ENCODE data around the gene MRPS24. TPM values are rescaled to one million over a fixed set of nuclear protein-coding genes. Genes with fewer than 3 reads are reported as not detected.
A peak's percentile ranks its signal among the peaks of the same experiment; 100 is the strongest.

The MRPS24 gene
- total and polyA plus RNA-seq, 4 donors = 53.6 to 112 (median 83.7) TPM

DNA sequence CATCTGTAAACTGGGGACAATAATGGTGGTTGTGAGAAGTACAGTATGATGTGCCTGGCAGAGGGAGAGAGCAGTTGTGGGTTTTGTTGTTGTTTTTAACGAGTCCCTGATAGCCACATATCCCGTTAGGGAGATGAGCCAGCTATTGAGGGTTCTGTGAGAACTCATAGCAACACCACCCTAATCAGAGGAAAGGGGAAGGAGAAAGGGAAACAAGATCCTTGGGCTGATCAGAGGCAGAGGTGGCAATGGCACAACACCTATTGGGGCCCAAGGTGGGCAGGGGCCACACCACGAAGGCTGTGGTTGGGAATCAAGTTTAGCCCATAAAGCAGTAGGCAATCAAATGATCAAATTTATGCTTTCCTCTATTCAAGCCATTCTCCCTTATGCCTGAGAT, 1.7 kb upstream of the MRPS24 start:
- WGBS, 2 donors = 90 to 91% methylated on average over 3 of the region's 3 CpGs
- DNase-seq (no peak), ATAC-seq (ENCODE audit: low FRiP score) (no peak)
- no peaks in the 10 kb centered on the region for H3K27me3 ChIP-seq (ENCODE audit: control insufficient read depth in 1 of 2, insufficient read depth in 2 of 2, low read length in 1 of 2)
- H3K4me3 ChIP-seq (ENCODE audit: low read length in 2 of 2) = no peak overlapping the region
- intact Hi-C loops (cut with DNase I) = loop anchor here in 1 of 2 donors (5.0 kb wide), 1 partner anchor 56 kb away; the partner anchor contains the start of gene UBE2D4
- H3K36me3 ChIP-seq (ENCODE audit: control insufficient read depth in 1 of 2, insufficient read depth in 2 of 2, low read length in 1 of 2) = peaks cover 0 to 4% of the 10 kb centered on the region in 2 donors
- no peak overlapping the region for H3K27ac ChIP-seq (ENCODE audit: low read depth in 1 of 2, low read length in 2 of 2)
- no peaks in the 10 kb centered on the region for H3K9me3 ChIP-seq (ENCODE audit: control insufficient read depth, low read length)
- no peaks in the 10 kb centered on the region for H3K4me1 ChIP-seq (ENCODE audit: control insufficient read depth in 1 of 2, insufficient read depth in 2 of 2, low read length in 2 of 2)

DNA sequence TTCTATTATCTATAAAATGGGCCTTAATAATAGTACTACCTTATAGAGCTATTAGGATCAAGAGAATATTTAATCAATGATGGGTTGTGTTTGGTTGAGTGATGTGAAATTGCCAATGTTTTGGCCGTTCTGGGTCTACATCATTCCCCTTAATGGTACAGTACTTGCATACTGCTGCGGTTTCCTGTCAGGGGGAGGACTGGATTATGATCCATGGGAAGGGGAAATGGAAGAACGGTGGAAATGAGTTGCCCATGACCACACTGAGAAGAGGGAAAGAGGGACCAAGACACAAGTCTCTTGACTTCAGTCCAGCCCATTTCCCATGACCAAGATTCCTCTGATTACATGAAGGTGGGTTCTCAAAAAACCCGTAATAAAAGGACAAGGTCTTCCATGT, 999 bp upstream of the MRPS24 start:
- WGBS, 2 donors = 86 to 88% methylated on average over 4 of the region's 4 CpGs
- H3K4me3 ChIP-seq (ENCODE audit: low read length in 2 of 2) = no peak overlapping the region
- intact Hi-C loops (cut with DNase I) = loop anchor here in 1 of 2 donors (5.0 kb wide), 1 partner anchor 57 kb away; the partner anchor contains the start of gene UBE2D4

DNA sequence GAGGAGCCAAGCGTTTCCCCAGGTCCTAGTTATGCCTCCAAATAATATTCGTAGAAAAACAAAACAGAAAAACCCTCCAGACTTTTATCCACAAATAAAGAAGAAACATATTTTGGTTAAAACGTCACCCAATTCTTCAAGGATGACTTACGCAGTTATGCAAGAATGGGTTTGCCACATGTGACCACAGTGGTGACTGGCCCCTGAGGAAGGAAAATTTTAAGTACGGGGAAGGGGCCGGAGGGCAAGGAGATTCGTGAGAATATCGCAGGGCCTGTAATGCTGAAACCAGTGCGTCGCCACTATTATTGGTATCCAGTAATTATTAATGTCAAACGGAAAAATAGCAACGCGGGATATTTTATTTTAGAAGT, 537 bp upstream of the MRPS24 start:
- peak overlapping the region; percentile 68 to 89 for H3K4me3 ChIP-seq (ENCODE audit: low read length in 2 of 2)
- peak; percentile 80 for ATAC-seq (ENCODE audit: low FRiP score)
- WGBS, 2 donors = 20 to 21% methylated on average over 13 of the region's 13 CpGs
- peak in 1 of 2 donors; percentile 66 for DNase-seq
- no peaks in the 10 kb centered on the region for H3K9me3 ChIP-seq (ENCODE audit: control insufficient read depth, low read length)
- no peaks in the 10 kb centered on the region for H3K27me3 ChIP-seq (ENCODE audit: control insufficient read depth in 1 of 2, insufficient read depth in 2 of 2, low read length in 1 of 2)
- intact Hi-C loops (cut with DNase I) = loop anchor here (2.0 to 5.0 kb wide), 3 partner anchors 32 to 57 kb away; partner anchors contain the start of gene UBE2D4 (in 2 of the 2)
- peaks cover 0 to 4% of the 10 kb centered on the region in 2 donors for H3K36me3 ChIP-seq (ENCODE audit: control insufficient read depth in 1 of 2, insufficient read depth in 2 of 2, low read length in 1 of 2)
- H3K27ac ChIP-seq (ENCODE audit: low read depth in 1 of 2, low read length in 2 of 2) = peak overlapping the region; percentile 76 to 88
- no peaks in the 10 kb centered on the region for H3K4me1 ChIP-seq (ENCODE audit: control insufficient read depth in 1 of 2, insufficient read depth in 2 of 2, low read length in 2 of 2)

More for the DNA sequence above, 999 bp upstream of the MRPS24 start:
- ATAC-seq (ENCODE audit: low FRiP score) (no peak), DNase-seq (no peak)
- H3K27ac ChIP-seq (ENCODE audit: low read depth in 1 of 2, low read length in 2 of 2) = peak overlapping the region in 1 of 2 donors; percentile 55
- H3K4me1 ChIP-seq (ENCODE audit: control insufficient read depth in 1 of 2, insufficient read depth in 2 of 2, low read length in 2 of 2) = no peaks in the 10 kb centered on the region
- no peaks in the 10 kb centered on the region for H3K9me3 ChIP-seq (ENCODE audit: control insufficient read depth, low read length)
- no peaks in the 10 kb centered on the region for H3K27me3 ChIP-seq (ENCODE audit: control insufficient read depth in 1 of 2, insufficient read depth in 2 of 2, low read length in 1 of 2)
- H3K36me3 ChIP-seq (ENCODE audit: control insufficient read depth in 1 of 2, insufficient read depth in 2 of 2, low read length in 1 of 2) = peaks cover 0 to 4% of the 10 kb centered on the region in 2 donors

DNA sequence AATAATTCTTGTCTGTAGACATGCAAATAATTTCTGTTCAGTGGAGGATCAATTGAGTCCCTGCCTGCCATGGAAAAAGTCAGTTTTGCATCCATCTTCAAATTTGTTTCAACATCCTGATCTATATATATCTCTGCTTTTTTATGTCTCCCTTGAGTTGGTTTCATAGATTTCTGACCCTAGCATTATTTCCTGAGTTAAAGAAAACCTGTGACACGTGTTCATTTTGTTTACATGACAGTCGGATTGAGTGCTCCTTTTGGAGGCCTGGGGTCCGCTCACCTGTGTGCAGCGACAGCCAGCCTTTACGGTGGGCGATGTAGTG, 674 bp downstream of the MRPS24 start:
- ATAC-seq (ENCODE audit: low FRiP score) (no peak), DNase-seq (no peak)
- H3K4me1 ChIP-seq (ENCODE audit: control insufficient read depth in 1 of 2, insufficient read depth in 2 of 2, low read length in 2 of 2) = no peaks in the 10 kb centered on the region
- intact Hi-C loops (cut with DNase I) = loop anchor here in 1 of 2 donors (2.0 to 5.0 kb wide), 2 partner anchors 34 to 58 kb away; partner anchors contain the start of gene UBE2D4
- peaks cover 0 to 4% of the 10 kb centered on the region in 2 donors for H3K36me3 ChIP-seq (ENCODE audit: control insufficient read depth in 1 of 2, insufficient read depth in 2 of 2, low read length in 1 of 2)
- H3K4me3 ChIP-seq (ENCODE audit: low read length in 2 of 2) = peak overlapping the region; percentile 87 to 89
- WGBS, 2 donors = 1 to 2% methylated on average over 6 of the region's 6 CpGs
- peak overlapping the region in 1 of 2 donors; percentile 64 for H3K27ac ChIP-seq (ENCODE audit: low read depth in 1 of 2, low read length in 2 of 2)
- H3K27me3 ChIP-seq (ENCODE audit: control insufficient read depth in 1 of 2, insufficient read depth in 2 of 2, low read length in 1 of 2) = no peaks in the 10 kb centered on the region
- H3K9me3 ChIP-seq (ENCODE audit: control insufficient read depth, low read length) = no peaks in the 10 kb centered on the region

DNA sequence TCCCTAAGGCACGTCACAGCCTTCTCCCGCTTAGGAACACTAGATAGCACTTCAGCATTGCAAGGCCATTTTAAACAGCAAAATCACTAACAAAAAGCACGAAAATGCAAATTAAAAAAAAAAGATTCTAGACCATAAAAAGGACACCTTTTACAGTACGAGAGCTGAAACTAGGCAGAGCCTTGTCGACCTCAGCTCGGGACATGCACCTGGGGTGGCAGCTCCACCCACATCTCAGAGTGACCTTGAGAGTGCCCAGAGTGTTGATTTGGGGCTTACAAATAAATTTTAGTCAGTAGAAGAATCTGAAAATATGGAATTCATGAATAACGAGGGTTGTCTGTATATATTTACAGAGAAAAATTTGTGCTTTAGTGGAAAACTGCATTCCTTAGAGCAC, 1.1 kb downstream of the MRPS24 start:
- Histone ChIP-seq H3K4me1 (ENCODE audit: control insufficient read depth in 1 of 2, insufficient read depth in 2 of 2, low read length in 2 of 2) (no peaks in the 10 kb centered on the region), H3K36me3 (ENCODE audit: control insufficient read depth in 1 of 2, insufficient read depth in 2 of 2, low read length in 1 of 2) (peaks cover 0 to 4% of the 10 kb centered on the region in 2 donors), H3K4me3 (ENCODE audit: low read length in 2 of 2) (no peak overlapping the region), H3K27ac (ENCODE audit: low read depth in 1 of 2, low read length in 2 of 2) (no peak overlapping the region), H3K27me3 (ENCODE audit: control insufficient read depth in 1 of 2, insufficient read depth in 2 of 2, low read length in 1 of 2) (no peaks in the 10 kb centered on the region), H3K9me3 (ENCODE audit: control insufficient read depth, low read length) (no peaks in the 10 kb centered on the region)
- DNase-seq = no peak
- intact Hi-C loops (cut with DNase I) = loop anchor here in 1 of 2 donors (2.0 to 5.0 kb wide), 2 partner anchors 34 to 59 kb away; partner anchors contain the start of gene UBE2D4
- WGBS, 2 donors = 67 to 69% methylated on average over 7 of the region's 7 CpGs
- no peak for ATAC-seq (ENCODE audit: low FRiP score)

DNA sequence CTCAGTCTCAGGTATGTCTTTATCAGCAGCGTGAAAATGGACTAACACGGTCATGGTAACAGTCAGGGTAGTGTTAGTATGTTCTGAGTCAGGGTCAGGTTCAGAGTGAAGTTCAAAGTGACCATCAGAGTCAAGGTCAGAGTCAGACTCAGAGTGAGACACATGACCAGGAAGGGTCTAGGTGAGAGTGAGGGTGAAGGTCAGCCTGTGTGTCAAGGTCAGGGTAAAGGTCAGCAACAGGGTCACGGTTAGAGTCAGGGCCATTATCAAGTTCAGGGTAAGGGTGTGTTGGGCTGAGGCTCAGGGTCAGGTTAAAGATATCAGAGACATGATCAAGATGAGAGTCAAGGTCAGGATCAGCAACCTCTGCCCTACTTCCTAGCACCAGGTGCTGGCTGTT, 4.0 kb downstream of the MRPS24 start:
- no peaks in the 10 kb centered on the region for H3K4me1 ChIP-seq (ENCODE audit: control insufficient read depth in 1 of 2, insufficient read depth in 2 of 2, low read length in 2 of 2)
- H3K4me3 ChIP-seq (ENCODE audit: low read length in 2 of 2) = no peak overlapping the region
- H3K9me3 ChIP-seq (ENCODE audit: control insufficient read depth, low read length) = no peaks in the 10 kb centered on the region
- intact Hi-C loops (cut with DNase I) = loop anchor here in 1 of 2 donors (5.0 kb wide), 1 partner anchor 37 kb away; no protein-coding TSS in a partner anchor
- no peaks in the 10 kb centered on the region for H3K27me3 ChIP-seq (ENCODE audit: control insufficient read depth in 1 of 2, insufficient read depth in 2 of 2, low read length in 1 of 2)
- H3K27ac ChIP-seq (ENCODE audit: low read depth in 1 of 2, low read length in 2 of 2) = no peak overlapping the region
- WGBS, 2 donors = 94 to 95% methylated on average over 3 of the region's 3 CpGs
- no peak for ATAC-seq (ENCODE audit: low FRiP score)
- DNase-seq = no peak
- peaks cover 0 to 4% of the 10 kb centered on the region in 2 donors for H3K36me3 ChIP-seq (ENCODE audit: control insufficient read depth in 1 of 2, insufficient read depth in 2 of 2, low read length in 1 of 2)

DNA sequence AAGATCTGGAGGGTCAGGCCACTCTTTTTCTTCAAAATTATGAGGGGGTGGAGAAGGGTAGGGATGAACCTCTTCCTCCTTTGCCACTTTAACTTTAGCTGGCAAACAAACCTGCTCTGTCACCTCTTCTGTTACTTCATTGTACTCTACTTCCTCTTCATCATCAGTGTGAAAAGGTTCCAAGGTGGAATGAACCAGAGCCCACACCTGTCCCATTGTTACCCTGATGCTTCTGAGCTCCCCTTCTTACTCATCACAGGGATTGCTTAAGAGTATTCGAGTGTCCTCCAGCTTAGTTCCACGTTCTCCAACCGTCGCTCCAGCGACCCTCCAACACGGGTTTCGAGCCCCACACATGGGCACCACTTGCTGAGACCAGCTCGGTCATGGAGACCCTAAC, 5.2 kb downstream of the MRPS24 start:
- Histone ChIP-seq H3K4me1 (ENCODE audit: control insufficient read depth in 1 of 2, insufficient read depth in 2 of 2, low read length in 2 of 2) (no peaks in the 10 kb centered on the region), H3K4me3 (ENCODE audit: low read length in 2 of 2) (no peak overlapping the region), H3K36me3 (ENCODE audit: control insufficient read depth in 1 of 2, insufficient read depth in 2 of 2, low read length in 1 of 2) (peaks cover 0 to 4% of the 10 kb centered on the region in 2 donors), H3K27me3 (ENCODE audit: control insufficient read depth in 1 of 2, insufficient read depth in 2 of 2, low read length in 1 of 2) (no peaks in the 10 kb centered on the region), H3K9me3 (ENCODE audit: control insufficient read depth, low read length) (no peaks in the 10 kb centered on the region), H3K27ac (ENCODE audit: low read depth in 1 of 2, low read length in 2 of 2) (no peak overlapping the region)
- intact Hi-C loops (cut with DNase I) = no loop called here
- 92 to 93% methylated on average over 8 of the region's 8 CpGs for WGBS, 2 donors
- no peak for DNase-seq
- ATAC-seq (ENCODE audit: low FRiP score) = no peak

DNA sequence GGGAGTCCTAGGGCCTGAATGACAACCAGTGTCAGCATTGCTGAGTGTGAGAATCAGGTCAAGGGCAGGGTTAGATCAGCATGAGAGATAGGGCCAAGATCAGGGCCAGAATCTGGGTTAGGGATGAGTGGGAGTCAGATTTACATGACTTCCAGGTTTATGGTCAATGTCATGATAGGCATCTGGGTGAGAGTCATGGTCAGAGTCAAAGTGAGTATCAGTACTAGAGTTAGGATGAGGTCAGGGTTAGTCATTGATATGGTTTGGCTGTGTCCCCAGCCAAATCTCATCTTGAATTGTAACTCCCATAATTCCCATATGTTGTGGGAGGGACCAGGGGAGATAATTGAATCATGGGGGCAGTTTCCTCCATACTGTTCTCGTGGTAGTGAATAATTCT, 12.3 kb downstream of the MRPS24 start:
- H3K4me1 ChIP-seq (ENCODE audit: control insufficient read depth in 1 of 2, insufficient read depth in 2 of 2, low read length in 2 of 2) = no peaks in the 10 kb centered on the region
- ATAC-seq (ENCODE audit: low FRiP score) (no peak), DNase-seq (no peak)
- H3K9me3 ChIP-seq (ENCODE audit: control insufficient read depth, low read length) = no peaks in the 10 kb centered on the region
- WGBS, 2 donors = 88 to 89% methylated on average over 1 of the region's 1 CpG
- H3K27me3 ChIP-seq (ENCODE audit: control insufficient read depth in 1 of 2, insufficient read depth in 2 of 2, low read length in 1 of 2) = no peaks in the 10 kb centered on the region
- H3K27ac ChIP-seq (ENCODE audit: low read depth in 1 of 2, low read length in 2 of 2) = no peak overlapping the region
- intact Hi-C loops (cut with DNase I) = no loop called here
- no peak overlapping the region for H3K4me3 ChIP-seq (ENCODE audit: low read length in 2 of 2)
- no peaks in the 10 kb centered on the region for H3K36me3 ChIP-seq (ENCODE audit: control insufficient read depth in 1 of 2, insufficient read depth in 2 of 2, low read length in 1 of 2)

DNA sequence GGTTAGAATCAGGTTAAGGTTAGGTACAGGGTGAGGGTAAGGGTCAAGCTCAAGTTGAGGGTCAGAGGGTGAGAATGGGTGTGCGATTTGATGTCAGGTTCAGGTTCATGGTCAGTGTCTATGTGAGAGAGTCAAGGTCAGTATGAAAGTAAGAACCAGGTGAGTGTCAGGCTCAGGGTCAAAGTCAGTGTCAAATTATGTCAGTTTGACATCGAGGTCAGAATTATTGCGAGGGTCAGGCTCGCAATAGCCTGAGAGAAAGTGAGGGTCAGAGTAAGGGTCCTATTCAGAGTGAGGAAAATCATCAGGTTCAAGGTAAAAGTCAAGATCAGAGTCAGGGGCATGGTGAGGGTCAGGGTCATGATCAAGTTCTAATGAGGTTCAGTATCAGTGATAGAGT, 13.0 kb downstream of the MRPS24 start:
- no peak for DNase-seq
- no peaks in the 10 kb centered on the region for H3K36me3 ChIP-seq (ENCODE audit: control insufficient read depth in 1 of 2, insufficient read depth in 2 of 2, low read length in 1 of 2)
- 92% methylated on average over 4 of the region's 4 CpGs for WGBS, 2 donors
- H3K27ac ChIP-seq (ENCODE audit: low read depth in 1 of 2, low read length in 2 of 2) = no peak overlapping the region
- H3K4me3 ChIP-seq (ENCODE audit: low read length in 2 of 2) = no peak overlapping the region
- no peak for ATAC-seq (ENCODE audit: low FRiP score)
- H3K27me3 ChIP-seq (ENCODE audit: control insufficient read depth in 1 of 2, insufficient read depth in 2 of 2, low read length in 1 of 2) = no peaks in the 10 kb centered on the region
- H3K9me3 ChIP-seq (ENCODE audit: control insufficient read depth, low read length) = no peaks in the 10 kb centered on the region
- H3K4me1 ChIP-seq (ENCODE audit: control insufficient read depth in 1 of 2, insufficient read depth in 2 of 2, low read length in 2 of 2) = no peaks in the 10 kb centered on the region
- intact Hi-C loops (cut with DNase I) = no loop called here

All from aorta (tissue), 5 donors.